GM12878 (cell line): ENCODE data around the gene TMEM53. TPM values are rescaled to one million over a fixed set of nuclear protein-coding genes. Genes with fewer than 3 reads are reported as not detected.
"Not testable (repeated sequence)": the region's sequence is repeated elsewhere in the genome, so short reads cannot be mapped to it uniquely, and the experiment has no call there.

Source experiments
- ATAC-seq: fragments of 200-7000 bp; cut with Tn5 transposase; 3 replicates; pipeline ENCODE4 v1.9.1; 2020; ENCODE audit warnings: mild to moderate bottlenecking, moderate library complexity
- BruUV-seq: library from RNA; stranded (reverse); fragments of 400-500 nt; replicated peaks from 2 replicates; lab custom pipeline; 2021; lab: Mats Ljungman, UMichigan
- CTCF ChIA-PET: fragments of 300-600 bp; sonication (Branson Sonifier 250); formaldehyde crosslinking; extraction: SDS; loops from one replicate; lab custom pipeline; 2021; ENCODE audit warnings: inconsistent platforms; lab: Yijun Ruan, JAX
- POLR2A ChIA-PET: fragments of 350-600 bp; formaldehyde crosslinking; extraction: SDS; loops from one replicate; lab custom pipeline; 2021; ENCODE audit warnings: inconsistent platforms; lab: Charles Lee
- RAD21 ChIA-PET: fragments of 300-600 bp; sonication (Branson Sonifier 250); formaldehyde crosslinking; loops from one replicate; lab custom pipeline; 2023; ENCODE audit warnings: antibody characterized with exemption; ENCODE audit not compliant: unreplicated experiment; lab: Charles Lee
- SMC1A ChIA-PET: fragments of 300-600 bp; sonication (Branson Sonifier 250); formaldehyde crosslinking; loops from one replicate; lab custom pipeline; 2023; ENCODE audit not compliant: unreplicated experiment, uncharacterized antibody; lab: Charles Lee
- DNase-seq: peaks from one replicate; pipeline ENCODE4 v3.0.0-alpha.2; 2011; ENCODE audit warnings: low read depth, low spot score
- FAIRE-seq: peaks from 3 replicates; lab custom pipeline; 2011; peaks lifted over from hg19 to GRCh38; lab: Jason Lieb, UNC
- H2AFZ ChIP-seq: 2 replicates; pipeline ENCODE4 v1.6.0; 2011; ENCODE audit warnings: low read depth, low read length, control low read depth; ENCODE audit not compliant: control insufficient read depth
- H3K27ac ChIP-seq: 2 replicates; pipeline ENCODE4 v1.5.1; 2011; ENCODE audit warnings: control low read depth; ENCODE audit not compliant: control insufficient read depth, insufficient read depth
- H3K27me3 ChIP-seq, 2 experiments: replicated peaks in 1 of 2; 2 replicates each; pipeline versions ENCODE4 v1.6.0 to v1.6.1; 2011; ENCODE audit warnings: low read length in 1 of 2; ENCODE audit not compliant: control insufficient read depth in 2 of 2, insufficient read depth in 2 of 2
- H3K36me3 ChIP-seq, 2 experiments: 2 replicates each; pipeline ENCODE4 v1.5.1; 2011; ENCODE audit warnings: low read length in 1 of 2; ENCODE audit not compliant: control insufficient read depth in 2 of 2, insufficient read depth in 2 of 2
- H3K4me1 ChIP-seq: 2 replicates; pipeline ENCODE4 v1.6.1; 2011; ENCODE audit warnings: mild to moderate bottlenecking, low read length, moderate library complexity, mixed read lengths; ENCODE audit not compliant: control insufficient read depth, insufficient read depth
- H3K4me2 ChIP-seq: 2 replicates; pipeline ENCODE4 v1.6.0; 2011; ENCODE audit warnings: control low read depth; ENCODE audit not compliant: control insufficient read depth, insufficient read depth
- H3K4me3 ChIP-seq: fragments of 200-600 bp; sonication (generic); 2 replicates; pipeline ENCODE4 v1.5.1; 2016
- H3K79me2 ChIP-seq: 2 replicates; pipeline ENCODE4 v1.6.0; 2011; ENCODE audit warnings: low read length; ENCODE audit not compliant: control insufficient read depth, insufficient read depth
- H3K9ac ChIP-seq: 2 replicates; pipeline ENCODE4 v1.8.0; 2011; ENCODE audit warnings: low read length, control low read depth, mixed read lengths; ENCODE audit not compliant: control insufficient read depth, insufficient read depth
- H3K9me3 ChIP-seq: replicated peaks from 3 replicates; pipeline ENCODE4 v1.5.1; 2011; ENCODE audit warnings: mild to moderate bottlenecking, low read length; ENCODE audit not compliant: control insufficient read depth, insufficient read depth
- H4K20me1 ChIP-seq: 2 replicates; pipeline ENCODE4 v1.6.0; 2011; ENCODE audit not compliant: control insufficient read depth, insufficient read depth
- FOXK2 ChIP-seq: fragments of 450-650 bp; IDR thresholded peaks from 2 replicates; pipeline ENCODE4 v1.6.1; 2017; ENCODE audit warnings: mild to moderate bottlenecking, moderate library complexity
- HDGF ChIP-seq: fragments of 450-650 bp; IDR thresholded peaks from 2 replicates; pipeline ENCODE4 v1.6.1; 2016; ENCODE audit warnings: antibody characterized with exemption
- MXI1 ChIP-seq: fragments of 150-350 bp; IDR thresholded peaks from 2 replicates; pipeline ENCODE4 v1.6.1; 2011; ENCODE audit warnings: low read depth, mild to moderate bottlenecking, inconsistent platforms, low read length, improper control_type of control experiment
- NKRF ChIP-seq: fragments of 450-650 bp; conservative IDR thresholded peaks from 2 replicates; pipeline ENCODE4 v1.6.1; 2017; ENCODE audit warnings: mild to moderate bottlenecking, moderate library complexity
- RELA ChIP-seq: fragments of 450-650 bp; IDR thresholded peaks from 2 replicates; pipeline ENCODE4 v1.8.0; 2014; ENCODE audit warnings: borderline replicate concordance; ENCODE audit not compliant: partially characterized antibody
- SREBF2 ChIP-seq: IDR thresholded peaks from 2 replicates; pipeline ENCODE4 v1.6.1; 2012; ENCODE audit warnings: mild to moderate bottlenecking, low read length
- SRF ChIP-seq, 2 experiments: IDR thresholded peaks; 2 replicates each; pipeline ENCODE4 v1.6.1; 2011; ENCODE audit warnings: low read depth in 2 of 2, low read length in 2 of 2, mild to moderate bottlenecking in 1 of 2, moderate library complexity in 1 of 2
- WGBS: methylation state at CpG from one replicate; pipeline ENCODE4 v1.1.6; 2016; ENCODE audit warnings: low lambda C conversion rate; ENCODE audit not compliant: insufficient replicate concordance, insufficient coverage; ENCODE audit errors: missing lambda C conversion rate; 5-methylcytosine and 5-hydroxymethylcytosine counted together
- in situ Hi-C: fragments of 300-500 bp; cut with MboI; formaldehyde crosslinking; loops from 9 replicates; pipeline ENCODE4 v1.14.3; 2018; ENCODE audit warnings: mixed read lengths
- intact Hi-C: fragments of 100-400 bp; cut with micrococcal nuclease; formaldehyde crosslinking; loops from one replicate; pipeline ENCODE4 v1.14.2; 2022; ENCODE audit not compliant: unreplicated experiment
- polyA plus RNA-seq, 11 experiments: library from polyadenylated mRNA; depleted of rRNA in 4 of 11; unstranded in 6 of 11; stranded (reverse) in 5 of 11; fragments of >200 nt; fragmentation: Nextera tagmentation in 4 of 11; fragmentation: Illumina TruSeq in 1 of 11; extraction: Ambion mirVana in 4 of 11; extraction: Trizol in 1 of 11; gene quantifications; 1 replicate in 1 of 11; 2 replicates in 10 of 11; pipeline versions ENCODE4 v1.2.1 to v1.2.3, GENCODE V29; 2011 to 2016; ENCODE audit warnings: inconsistent platforms in 2 of 11, missing spikeins in 2 of 11, low read depth in 1 of 11
- total RNA-seq, 4 experiments: library from RNA; depleted of rRNA in 3 of 4; stranded (reverse); fragments of >200 nt in 3 of 4; fragmentation: Illumina TruSeq in 1 of 4; extraction: Trizol in 1 of 4; gene quantifications; 2 replicates each; pipeline versions ENCODE4 v1.2.1 to v1.2.3, GENCODE V29; 2013 to 2021

The TMEM53 gene
- total and polyA plus RNA-seq, 10 of the 15 experiments (the other 5 are each of a cell fraction or from before 2014, with no cell fraction given): 3.1 to 23.9 (median 11.1) TPM

- no peak for TF ChIP-seq NKRF
- TF ChIP-seq FOXK2: no peak
- TF ChIP-seq SRF (IDR thresholded peaks at IDR 0.05; ENCODE audit: low read depth in 2 of 2, low read length in 2 of 2): no peak
- TF ChIP-seq MXI1: no peak
- TF ChIP-seq RELA: no peak
- no peak for TF ChIP-seq HDGF
- no peak for TF ChIP-seq SREBF2
Observed at GRCh38 chr1:44670751-44671640, 3.3 kb downstream of the TMEM53 start (continued).

- intact Hi-C loops, H3K36me3 ChIP-seq, POLR2A ChIA-PET, RAD21 ChIA-PET, SMC1A ChIA-PET, H3K27me3 ChIP-seq, DNase-seq, H4K20me1 ChIP-seq, H2AFZ ChIP-seq, CTCF ChIA-PET, ATAC-seq, H3K79me2 ChIP-seq, in situ Hi-C loops, H3K4me3 ChIP-seq, H3K4me2 ChIP-seq, H3K9ac ChIP-seq, H3K27ac ChIP-seq, H3K9me3 ChIP-seq, BruUV-seq, FAIRE-seq: not testable (repeated sequence)
- H3K4me1 ChIP-seq: peaks cover 20% of the 10 kb centered on the region
- WGBS: 100% methylated on average over 1 of the region's 1 CpG
Observed at GRCh38 chr1:44666719-44667118, 7.6 kb downstream of the TMEM53 start.
